Activated T-helper 17 cell treated with anti-CD3 and anti-CD28 coated beads, Interleukin-2, amount 50 U/mL, for 72 hours (primary cell): Measurements from ENCODE around the gene COL5A2. TPM values are rescaled to one million over a fixed set of nuclear protein-coding genes. Genes with fewer than 3 reads are reported as not detected.

Experiments
- ATAC-seq: fragments of 150-1000 bp; cut with Tn5 transposase; replicated peaks from 2 replicates; pipeline ENCODE4 v1.10.0; 2021; ENCODE audit warnings: mild to moderate bottlenecking, moderate library complexity
- H3K27ac Mint-ChIP-seq: one replicate; pipeline ENCODE4 v1.8.0; 2022; ENCODE audit warnings: mixed read lengths
- H3K27me3 Mint-ChIP-seq: one replicate; pipeline ENCODE4 v1.8.0; 2022; ENCODE audit warnings: mixed read lengths
- H3K36me3 Mint-ChIP-seq: one replicate; pipeline ENCODE4 v1.8.0; 2022; ENCODE audit warnings: low read depth, mild to moderate bottlenecking, mixed read lengths
- H3K4me1 Mint-ChIP-seq: one replicate; pipeline ENCODE4 v1.8.0; 2022; ENCODE audit warnings: mixed read lengths
- H3K4me3 Mint-ChIP-seq: one replicate; pipeline ENCODE4 v1.8.0; 2022; ENCODE audit warnings: mild to moderate bottlenecking, mixed read lengths
- H3K9me3 Mint-ChIP-seq: one replicate; pipeline ENCODE4 v1.8.0; 2022; ENCODE audit warnings: mixed read lengths
- total RNA-seq, 2 donors: library from RNA; stranded (reverse); gene quantifications; one replicate each; pipeline ENCODE4 v1.2.3, GENCODE V29; 2022

The COL5A2 gene
- total RNA-seq, 2 donors from 2014 or later, result 0.32 to 0.77 TPM

DNA sequence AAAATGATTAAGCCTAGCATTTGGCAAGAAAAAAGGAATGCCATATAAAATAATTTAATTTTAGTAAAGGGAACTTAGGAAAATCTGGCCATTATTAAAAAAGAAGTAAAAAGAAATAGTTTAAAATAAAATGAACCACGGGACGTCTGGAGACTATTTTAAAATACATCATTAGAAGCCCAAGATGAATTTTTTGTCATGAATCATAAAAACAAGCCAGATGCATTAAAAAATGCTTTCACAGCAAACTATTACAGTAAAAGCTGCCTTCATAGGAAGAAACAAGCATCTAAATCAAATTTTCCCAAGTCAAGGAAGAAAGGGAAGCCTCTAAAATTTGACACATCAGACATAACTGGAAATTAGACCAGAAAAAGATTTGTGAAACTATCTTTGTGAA lies 33.0 kb downstream of the COL5A2 start:
- no peaks in the 10 kb centered on the region for H3K9me3 Mint-ChIP-seq
- H3K27ac Mint-ChIP-seq, result no peak overlapping the region
- H3K4me3 Mint-ChIP-seq, result no peak overlapping the region
- H3K27me3 Mint-ChIP-seq, result no peaks in the 10 kb centered on the region
- no peaks in the 10 kb centered on the region for H3K4me1 Mint-ChIP-seq
- no peaks in the 10 kb centered on the region for H3K36me3 Mint-ChIP-seq
- ATAC-seq, result no peak

DNA sequence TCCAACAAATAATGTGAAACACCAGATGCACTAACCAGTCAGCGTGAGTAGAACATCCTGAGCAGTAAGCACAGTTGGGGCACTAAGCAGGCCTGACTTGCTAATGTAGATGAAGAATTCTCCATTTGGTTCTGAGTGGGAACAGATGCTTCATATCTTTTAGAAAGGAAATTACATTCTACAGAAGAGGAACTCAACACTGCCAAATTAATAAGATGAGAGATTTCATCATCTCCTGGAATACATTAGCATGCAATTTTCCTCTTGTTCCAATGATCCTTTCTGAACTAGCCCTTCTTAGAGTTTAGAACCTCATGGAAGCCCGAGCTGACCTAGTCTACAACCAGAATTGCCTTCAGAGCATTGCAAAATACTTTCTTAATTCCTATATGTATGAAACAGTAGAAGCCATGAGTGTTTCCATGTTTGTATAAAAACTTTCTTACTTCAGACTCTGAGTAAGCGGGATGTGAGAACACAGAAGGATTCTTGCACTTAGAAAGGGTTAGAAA lies 34.8 kb downstream of the COL5A2 start:
- no peaks in the 10 kb centered on the region for H3K27me3 Mint-ChIP-seq
- no peak for ATAC-seq
- no peaks in the 10 kb centered on the region for H3K9me3 Mint-ChIP-seq
- H3K4me1 Mint-ChIP-seq, result no peaks in the 10 kb centered on the region
- H3K36me3 Mint-ChIP-seq, result no peaks in the 10 kb centered on the region
- no peak overlapping the region for H3K27ac Mint-ChIP-seq
- H3K4me3 Mint-ChIP-seq, result no peak overlapping the region

GRCh38 chr2:189143925-189144324 lies 35.6 kb downstream of the COL5A2 start:
- Mint-ChIP-seq H3K36me3 (no peaks in the 10 kb centered on the region), H3K27me3 (no peaks in the 10 kb centered on the region), H3K27ac (no peak overlapping the region), H3K4me1 (no peaks in the 10 kb centered on the region), H3K4me3 (no peak overlapping the region), H3K9me3 (no peaks in the 10 kb centered on the region)
- ATAC-seq, result no peak

GRCh38 chr2:189142893-189143759 lies 36.4 kb downstream of the COL5A2 start:
- no peaks in the 10 kb centered on the region for H3K4me1 Mint-ChIP-seq
- H3K36me3 Mint-ChIP-seq, result no peaks in the 10 kb centered on the region
- H3K9me3 Mint-ChIP-seq, result no peaks in the 10 kb centered on the region
- no peaks in the 10 kb centered on the region for H3K27me3 Mint-ChIP-seq
- ATAC-seq, result peak; percentile 64
- no peak overlapping the region for H3K4me3 Mint-ChIP-seq
- H3K27ac Mint-ChIP-seq, result no peak overlapping the region

DNA sequence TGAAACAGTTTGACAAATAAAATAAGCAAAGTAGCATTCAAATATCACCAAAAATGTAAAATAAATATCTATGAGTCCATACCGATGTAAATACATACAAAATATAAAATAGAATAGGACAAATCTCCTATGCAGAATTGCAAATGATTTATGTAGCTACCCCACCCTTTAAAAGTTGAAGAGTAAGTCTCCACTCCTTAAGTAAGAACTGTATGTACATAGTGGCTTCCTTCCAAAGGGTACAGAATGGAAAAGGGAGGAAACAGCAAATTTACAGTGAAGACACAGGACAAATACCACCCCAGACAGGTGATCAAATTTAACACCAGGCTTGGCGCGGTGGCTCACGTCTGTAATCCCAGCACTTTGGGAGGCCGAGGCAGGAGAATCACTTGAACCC lies 40.8 kb downstream of the COL5A2 start:
- Mint-ChIP-seq H3K36me3 (no peaks in the 10 kb centered on the region), H3K4me3 (no peak overlapping the region), H3K27ac (no peak overlapping the region), H3K9me3 (no peaks in the 10 kb centered on the region), H3K4me1 (no peaks in the 10 kb centered on the region), H3K27me3 (no peaks in the 10 kb centered on the region)
- no peak for ATAC-seq

DNA sequence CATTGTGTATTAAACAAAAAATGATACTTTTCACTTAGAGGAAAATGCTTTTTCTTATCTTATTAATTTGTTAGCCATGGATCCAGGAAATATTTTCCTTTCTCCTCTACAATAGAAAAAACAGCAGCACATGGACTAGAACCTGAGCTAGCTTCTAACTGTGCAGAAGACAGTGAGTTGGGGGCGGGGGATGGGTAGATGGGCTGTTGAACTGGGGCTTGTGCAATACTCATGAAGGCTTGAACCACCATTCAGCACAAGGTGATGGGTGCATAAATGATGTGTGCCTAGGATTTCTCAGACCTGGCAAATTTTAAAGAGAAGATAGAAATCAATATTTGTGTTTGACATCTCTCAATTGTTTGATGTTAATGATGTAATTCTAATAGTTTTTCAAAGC lies 42.0 kb downstream of the COL5A2 start:
- ATAC-seq, result no peak
- H3K4me3 Mint-ChIP-seq, result no peak overlapping the region
- H3K36me3 Mint-ChIP-seq, result no peaks in the 10 kb centered on the region
- H3K4me1 Mint-ChIP-seq, result no peaks in the 10 kb centered on the region
- H3K27me3 Mint-ChIP-seq, result no peaks in the 10 kb centered on the region
- H3K9me3 Mint-ChIP-seq, result no peaks in the 10 kb centered on the region
- H3K27ac Mint-ChIP-seq, result no peak overlapping the region

DNA sequence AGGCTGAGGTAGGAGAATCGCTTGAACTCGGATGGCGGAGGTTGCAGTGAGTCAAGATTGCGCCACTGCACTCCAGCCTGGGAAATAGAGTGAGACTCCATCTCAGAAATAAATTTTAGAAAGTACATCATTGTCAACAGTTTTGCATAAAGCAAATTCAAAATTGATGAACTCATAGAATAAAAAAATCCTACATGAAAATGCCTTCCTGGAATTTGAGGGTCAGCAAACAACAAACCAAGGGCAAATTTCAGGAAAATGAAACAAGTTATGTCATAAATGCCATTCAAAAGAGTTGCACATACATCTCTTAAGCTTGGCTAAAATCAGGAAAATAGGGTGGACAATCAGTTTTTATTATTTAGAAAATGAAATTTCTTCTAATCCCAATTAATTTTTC lies 45.1 kb downstream of the COL5A2 start:
- Mint-ChIP-seq H3K4me1 (no peaks in the 10 kb centered on the region), H3K9me3 (no peaks in the 10 kb centered on the region), H3K36me3 (no peaks in the 10 kb centered on the region), H3K27me3 (peaks cover 6% of the 10 kb centered on the region), H3K4me3 (no peak overlapping the region), H3K27ac (no peak overlapping the region)
- ATAC-seq, result no peak

GRCh38 chr2:189131991-189132390 lies 47.6 kb downstream of the COL5A2 start:
- no peaks in the 10 kb centered on the region for H3K4me1 Mint-ChIP-seq
- H3K36me3 Mint-ChIP-seq, result no peaks in the 10 kb centered on the region
- H3K4me3 Mint-ChIP-seq, result no peak overlapping the region
- ATAC-seq, result no peak
- H3K27me3 Mint-ChIP-seq, result peaks cover 6% of the 10 kb centered on the region
- H3K27ac Mint-ChIP-seq, result no peak overlapping the region
- H3K9me3 Mint-ChIP-seq, result no peaks in the 10 kb centered on the region

GRCh38 chr2:189129971-189130370 lies 49.6 kb downstream of the COL5A2 start:
- Mint-ChIP-seq H3K27me3 (peaks cover 6% of the 10 kb centered on the region), H3K27ac (no peak overlapping the region), H3K4me1 (no peaks in the 10 kb centered on the region), H3K4me3 (no peak overlapping the region), H3K36me3 (no peaks in the 10 kb centered on the region), H3K9me3 (no peaks in the 10 kb centered on the region)
- no peak for ATAC-seq

- H3K27ac Mint-ChIP-seq, result no peak overlapping the region
- H3K4me1 Mint-ChIP-seq, result no peaks in the 10 kb centered on the region
- H3K9me3 Mint-ChIP-seq, result no peaks in the 10 kb centered on the region
- ATAC-seq, result no peak
- peaks cover 6% of the 10 kb centered on the region for H3K27me3 Mint-ChIP-seq
- H3K4me3 Mint-ChIP-seq, result no peak overlapping the region
- no peaks in the 10 kb centered on the region for H3K36me3 Mint-ChIP-seq
These were observed 50.6 kb downstream of the COL5A2 start for GRCh38 chr2:189128970-189129369.

- ATAC-seq, result no peak
- no peak overlapping the region for H3K27ac Mint-ChIP-seq
- peaks cover 6% of the 10 kb centered on the region for H3K27me3 Mint-ChIP-seq
- no peaks in the 10 kb centered on the region for H3K36me3 Mint-ChIP-seq
- H3K9me3 Mint-ChIP-seq, result no peaks in the 10 kb centered on the region
- H3K4me1 Mint-ChIP-seq, result no peaks in the 10 kb centered on the region
- no peak overlapping the region for H3K4me3 Mint-ChIP-seq
These were observed 51.8 kb downstream of the COL5A2 start for GRCh38 chr2:189127756-189128155.

GRCh38 chr2:189125195-189125594 lies 54.4 kb downstream of the COL5A2 start:
- Mint-ChIP-seq H3K36me3 (no peaks in the 10 kb centered on the region), H3K27ac (no peak overlapping the region), H3K4me1 (no peaks in the 10 kb centered on the region), H3K27me3 (peaks cover 6% of the 10 kb centered on the region), H3K4me3 (no peak overlapping the region), H3K9me3 (no peaks in the 10 kb centered on the region)
- ATAC-seq, result no peak

DNA sequence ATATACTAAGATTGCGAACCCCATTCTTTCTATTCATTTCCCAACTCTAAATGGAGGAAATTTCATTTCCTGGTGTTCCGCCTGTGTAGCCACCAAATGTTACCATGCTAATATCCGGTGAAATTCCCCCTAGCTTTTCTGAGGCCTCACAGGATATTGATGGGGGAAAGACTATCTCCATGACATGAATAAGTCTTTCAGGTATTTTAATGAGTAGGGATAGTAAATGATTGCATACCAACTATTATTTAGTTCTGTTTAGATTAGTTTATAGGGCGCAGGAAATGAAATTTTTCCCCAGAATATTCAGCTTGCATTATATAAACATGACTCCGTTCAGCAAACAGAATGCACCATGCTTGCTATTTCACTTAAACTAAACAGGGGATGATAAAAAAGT lies 55.4 kb downstream of the COL5A2 start:
- Mint-ChIP-seq H3K27ac (no peak overlapping the region), H3K4me1 (no peaks in the 10 kb centered on the region), H3K9me3 (no peaks in the 10 kb centered on the region), H3K27me3 (no peaks in the 10 kb centered on the region), H3K36me3 (no peaks in the 10 kb centered on the region), H3K4me3 (no peak overlapping the region)
- no peak for ATAC-seq

DNA sequence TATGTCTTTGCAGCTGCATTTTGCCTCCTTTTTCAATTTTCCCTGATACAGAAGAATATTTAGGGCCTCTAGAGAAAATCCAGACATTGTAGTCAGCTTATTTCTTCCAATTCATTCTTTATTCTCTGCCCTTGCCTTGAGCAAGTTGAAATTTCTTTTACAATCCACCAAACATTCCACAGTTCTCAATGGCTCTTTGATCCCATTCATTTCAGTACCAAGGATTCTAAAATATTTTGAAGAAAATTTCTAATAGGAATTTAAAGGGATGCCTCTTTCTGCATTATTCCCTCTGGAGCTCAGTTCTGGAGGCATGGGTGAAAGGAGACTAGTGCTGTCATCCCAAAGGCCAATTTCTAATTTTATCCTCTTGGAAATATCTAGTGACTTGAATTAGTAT lies 61.2 kb downstream of the COL5A2 start:
- no peak overlapping the region for H3K4me3 Mint-ChIP-seq
- no peaks in the 10 kb centered on the region for H3K4me1 Mint-ChIP-seq
- no peak for ATAC-seq
- H3K27ac Mint-ChIP-seq, result no peak overlapping the region
- H3K36me3 Mint-ChIP-seq, result no peaks in the 10 kb centered on the region
- no peaks in the 10 kb centered on the region for H3K27me3 Mint-ChIP-seq
- H3K9me3 Mint-ChIP-seq, result no peaks in the 10 kb centered on the region

DNA sequence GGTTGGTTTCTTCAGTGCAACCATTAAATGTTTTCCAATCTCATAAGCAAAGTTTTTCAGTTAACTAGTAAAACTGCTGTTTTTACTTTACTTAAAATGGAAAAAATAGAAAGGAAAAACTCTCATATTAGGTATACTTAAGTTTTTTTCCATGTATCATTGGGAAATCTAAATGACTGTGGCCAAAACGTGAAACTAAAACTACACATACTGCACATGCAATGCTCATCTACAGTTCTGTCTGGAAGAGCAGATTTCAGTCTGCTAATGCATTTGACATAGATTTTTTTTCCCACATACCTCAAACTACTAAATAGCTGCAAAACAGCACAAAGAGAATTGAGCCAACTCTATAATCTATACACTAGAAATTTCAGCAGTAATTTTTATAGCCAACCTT lies 62.6 kb downstream of the COL5A2 start:
- ATAC-seq, result no peak
- Mint-ChIP-seq H3K27ac (no peak overlapping the region), H3K4me1 (no peaks in the 10 kb centered on the region), H3K36me3 (no peaks in the 10 kb centered on the region), H3K27me3 (no peaks in the 10 kb centered on the region), H3K9me3 (no peaks in the 10 kb centered on the region), H3K4me3 (no peak overlapping the region)
